ENCODE results near the gene DYNLRB1.

DYNLRB1 gene

GRCh38 chr20:34529742-34530141 is 13.5 kb downstream of the DYNLRB1 start:
- H3K4me3 ChIP-seq (replicated peaks; ENCODE audit: low read depth, low read length), result no peak overlapping the region
- H3K36me3 ChIP-seq (ENCODE audit: control insufficient read depth, insufficient read depth, low read length), result peaks cover 43% of the 10 kb centered on the region
- no peak for DNase-seq (ENCODE audit: extremely low read depth, insufficient read length)
- TF ChIP-seq CTCF (IDR thresholded peaks at IDR 0.05; ENCODE audit: insufficient read depth, low read length, poor library complexity, severe bottlenecking), result no peak
- no peaks in the 10 kb centered on the region for H3K27me3 ChIP-seq (replicated peaks; ENCODE audit: control insufficient read depth, insufficient read depth, low read length)

GRCh38 chr20:34530342-34530741 is 14.1 kb downstream of the DYNLRB1 start:
- TF ChIP-seq CTCF (IDR thresholded peaks at IDR 0.05; ENCODE audit: insufficient read depth, low read length, poor library complexity, severe bottlenecking), result no peak
- H3K27me3 ChIP-seq (replicated peaks; ENCODE audit: control insufficient read depth, insufficient read depth, low read length), result no peaks in the 10 kb centered on the region
- no peak for DNase-seq (ENCODE audit: extremely low read depth, insufficient read length)
- peaks cover 47% of the 10 kb centered on the region for H3K36me3 ChIP-seq (ENCODE audit: control insufficient read depth, insufficient read depth, low read length)
- H3K4me3 ChIP-seq (replicated peaks; ENCODE audit: low read depth, low read length), result no peak overlapping the region

GRCh38 chr20:34531608-34532265 is 15.5 kb downstream of the DYNLRB1 start:
- no peaks in the 10 kb centered on the region for H3K27me3 ChIP-seq (replicated peaks; ENCODE audit: control insufficient read depth, insufficient read depth, low read length)
- H3K36me3 ChIP-seq (ENCODE audit: control insufficient read depth, insufficient read depth, low read length), result peaks cover 53% of the 10 kb centered on the region
- no peak for TF ChIP-seq CTCF (IDR thresholded peaks at IDR 0.05; ENCODE audit: insufficient read depth, low read length, poor library complexity, severe bottlenecking)
- no peak overlapping the region for H3K4me3 ChIP-seq (replicated peaks; ENCODE audit: low read depth, low read length)
- no peak for DNase-seq (ENCODE audit: extremely low read depth, insufficient read length)

- no peak for DNase-seq (ENCODE audit: extremely low read depth, insufficient read length)
- no peak overlapping the region for H3K4me3 ChIP-seq (replicated peaks; ENCODE audit: low read depth, low read length)
- peaks cover 52% of the 10 kb centered on the region for H3K36me3 ChIP-seq (ENCODE audit: control insufficient read depth, insufficient read depth, low read length)
- no peak for TF ChIP-seq CTCF (IDR thresholded peaks at IDR 0.05; ENCODE audit: insufficient read depth, low read length, poor library complexity, severe bottlenecking)
- H3K27me3 ChIP-seq (replicated peaks; ENCODE audit: control insufficient read depth, insufficient read depth, low read length), result no peaks in the 10 kb centered on the region
Measured at GRCh38 chr20:34532320-34532719, 16.1 kb downstream of the DYNLRB1 start.

GRCh38 chr20:34532756-34533155 is 16.5 kb downstream of the DYNLRB1 start:
- no peak for TF ChIP-seq CTCF (IDR thresholded peaks at IDR 0.05; ENCODE audit: insufficient read depth, low read length, poor library complexity, severe bottlenecking)
- no peak for DNase-seq (ENCODE audit: extremely low read depth, insufficient read length)
- Histone ChIP-seq H3K4me3 (replicated peaks; ENCODE audit: low read depth, low read length) (no peak overlapping the region), H3K36me3 (ENCODE audit: control insufficient read depth, insufficient read depth, low read length) (peaks cover 54% of the 10 kb centered on the region), H3K27me3 (replicated peaks; ENCODE audit: control insufficient read depth, insufficient read depth, low read length) (no peaks in the 10 kb centered on the region)
